H1 (cell line): ENCODE results near the gene DIPK2B. TPM values are rescaled to one million over a fixed set of nuclear protein-coding genes. Genes with fewer than 3 reads are reported as not detected.

Source experiments
- CTCF ChIA-PET: fragments of 300-600 bp; sonication (Branson Sonifier 250); formaldehyde crosslinking; loops from one replicate; lab custom pipeline; 2021; ENCODE audit not compliant: partially characterized antibody; lab: Charles Lee
- POLR2A ChIA-PET: fragments of 300-600 bp; sonication (Branson Sonifier 250); formaldehyde crosslinking; loops from one replicate; lab custom pipeline; 2021; ENCODE audit warnings: inconsistent platforms; ENCODE audit not compliant: partially characterized antibody; lab: Charles Lee
- DNase-seq, 2 experiments: peaks; one replicate each; pipeline versions ENCODE4 v3.0.0 to v3.0.0-alpha.2; 2010 to 2022; ENCODE audit warnings: low spot score in 2 of 2, low read depth in 1 of 2, mixed read lengths in 1 of 2
- FAIRE-seq: peaks from 2 replicates; lab custom pipeline; 2011; peaks lifted over from hg19 to GRCh38; lab: Jason Lieb, UNC
- H2AFZ ChIP-seq: 2 replicates; pipeline ENCODE4 v1.8.1; 2012; ENCODE audit warnings: low read length, inconsistent platforms
- H2AK5ac ChIP-seq: 2 replicates; pipeline ENCODE4 v1.6.1; 2013; ENCODE audit warnings: low read depth, low read length
- H2BK120ac ChIP-seq: replicated peaks from 2 replicates; pipeline ENCODE3; 2013; ENCODE audit warnings: low read depth, low read length, inconsistent platforms
- H2BK12ac ChIP-seq: 2 replicates; pipeline ENCODE4 v1.6.1; 2013; ENCODE audit warnings: low read depth, low read length
- H2BK15ac ChIP-seq: 2 replicates; pipeline ENCODE4 v1.6.1; 2013; ENCODE audit warnings: low read length
- H2BK20ac ChIP-seq: 2 replicates; pipeline ENCODE4 v1.6.1; 2013; ENCODE audit warnings: low read length
- H2BK5ac ChIP-seq: 2 replicates; pipeline ENCODE4 v1.6.1; 2013; ENCODE audit warnings: low read depth, low read length
- H3K14ac ChIP-seq: 2 replicates; pipeline ENCODE4 v1.6.1; 2013; ENCODE audit warnings: inconsistent platforms; ENCODE audit not compliant: insufficient read length
- H3K18ac ChIP-seq: 2 replicates; pipeline ENCODE4 v1.6.1; 2013; ENCODE audit warnings: low read length; ENCODE audit errors: extremely low read depth
- H3K23ac ChIP-seq: 2 replicates; pipeline ENCODE4 v1.6.1; 2013; ENCODE audit warnings: inconsistent platforms; ENCODE audit not compliant: insufficient read length
- H3K23me2 ChIP-seq: 2 replicates; pipeline ENCODE4 v1.6.1; 2013; ENCODE audit warnings: low read depth, low read length
- H3K27ac ChIP-seq: 2 replicates; pipeline ENCODE4 v1.6.1; 2011; ENCODE audit warnings: low read depth, low read length, inconsistent platforms
- H3K27me3 ChIP-seq, 4 experiments: replicated peaks in 1 of 4; 1 replicate in 1 of 4; 2 replicates in 3 of 4; pipeline versions ENCODE4 v1.6.1 to v1.8.1; 2011 to 2013; ENCODE audit warnings: low read length in 3 of 4, mild to moderate bottlenecking in 3 of 4, inconsistent platforms in 2 of 4, mixed read lengths in 2 of 4, moderate library complexity in 1 of 4; ENCODE audit not compliant: control insufficient read depth in 3 of 4, insufficient read depth in 3 of 4; ENCODE audit errors: extremely low read depth in 1 of 4
- H3K36me3 ChIP-seq, 4 experiments: 2 replicates each; pipeline versions ENCODE4 v1.6.1 to v1.8.1; 2011 to 2013; ENCODE audit warnings: mild to moderate bottlenecking in 4 of 4, low read length in 3 of 4, moderate library complexity in 2 of 4, control low read depth in 1 of 4, inconsistent platforms in 1 of 4; ENCODE audit not compliant: insufficient read depth in 4 of 4, control insufficient read depth in 2 of 4
- H3K4ac ChIP-seq: replicated peaks from 2 replicates; pipeline ENCODE3; 2013; ENCODE audit warnings: low read length, low read depth, mixed read lengths, inconsistent platforms; ENCODE audit not compliant: insufficient read length
- H3K4me1 ChIP-seq, 4 experiments: replicated peaks in 1 of 4; 1 replicate in 1 of 4; 2 replicates in 3 of 4; pipeline versions ENCODE4 v1.6.1 to v1.8.1; 2011 to 2013; ENCODE audit warnings: low read length in 3 of 4, inconsistent platforms in 2 of 4, mixed read lengths in 1 of 4; ENCODE audit not compliant: insufficient read depth in 4 of 4, control insufficient read depth in 3 of 4
- H3K4me2 ChIP-seq, 2 experiments: 2 replicates each; pipeline versions ENCODE4 v1.6.1 to v1.8.1; 2011 to 2013; ENCODE audit warnings: low read depth in 2 of 2, low read length in 2 of 2, control low read depth in 1 of 2, inconsistent platforms in 1 of 2, mild to moderate bottlenecking in 1 of 2; ENCODE audit not compliant: insufficient read depth in 1 of 2
- H3K4me3 ChIP-seq, 4 experiments: fragments of 200-600, 300-600 bp in 1 of 4; sonication (generic), shearing (Covaris generic), sonication (Bioruptor Twin) in 1 of 4; 2 replicates each; pipeline versions ENCODE4 v1.5.1 to v1.8.1; 2011 to 2016; ENCODE audit warnings: low read length in 4 of 4, low read depth in 3 of 4, control low read depth in 2 of 4, inconsistent platforms in 2 of 4, mild to moderate bottlenecking in 2 of 4, mixed read lengths in 1 of 4, moderate library complexity in 1 of 4; ENCODE audit not compliant: insufficient read depth in 2 of 4; ENCODE audit errors: extremely low read depth in 1 of 4
- H3K56ac ChIP-seq: replicated peaks from 2 replicates; pipeline ENCODE3; 2013; ENCODE audit warnings: low read depth, mild to moderate bottlenecking, mixed read lengths, low read length, inconsistent platforms; ENCODE audit not compliant: insufficient read length
- H3K79me1 ChIP-seq: 2 replicates; pipeline ENCODE4 v1.6.1; 2013; ENCODE audit warnings: low read depth, low read length, control low read depth
- H3K79me2 ChIP-seq, 2 experiments: 2 replicates each; pipeline versions ENCODE4 v1.6.1 to v1.8.1; 2012 to 2013; ENCODE audit warnings: low read length in 2 of 2, mild to moderate bottlenecking in 2 of 2, inconsistent platforms in 1 of 2; ENCODE audit not compliant: insufficient read depth in 2 of 2, control insufficient read depth in 1 of 2
- H3K9ac ChIP-seq, 4 experiments: replicated peaks in 1 of 4; 1 replicate in 1 of 4; 2 replicates in 3 of 4; pipeline versions ENCODE4 v1.6.1 to v1.8.1; 2011 to 2013; ENCODE audit warnings: low read depth in 3 of 4, low read length in 3 of 4, control low read depth in 2 of 4, mild to moderate bottlenecking in 2 of 4, moderate library complexity in 2 of 4, inconsistent platforms in 1 of 4; ENCODE audit errors: extremely low read depth in 1 of 4
- H3K9me3 ChIP-seq, 2 experiments: 2 replicates each; pipeline versions ENCODE4 v1.6.1 to v1.8.1; 2012 to 2013; ENCODE audit warnings: mild to moderate bottlenecking in 2 of 2, moderate library complexity in 2 of 2, control low read depth in 1 of 2, inconsistent platforms in 1 of 2, low read depth in 1 of 2, low read length in 1 of 2, mixed read lengths in 1 of 2; ENCODE audit not compliant: insufficient read depth in 2 of 2
- H4K20me1 ChIP-seq, 2 experiments: replicated peaks in 1 of 2; 2 replicates each; pipeline versions ENCODE3 to v1.8.1; 2011 to 2013; ENCODE audit warnings: inconsistent platforms in 2 of 2, low read length in 2 of 2, mild to moderate bottlenecking in 1 of 2; ENCODE audit not compliant: insufficient read depth in 2 of 2, control insufficient read depth in 1 of 2
- H4K5ac ChIP-seq: 2 replicates; pipeline ENCODE4 v1.6.1; 2013; ENCODE audit warnings: low read length, low read depth, mixed read lengths, inconsistent platforms; ENCODE audit not compliant: insufficient read length
- H4K8ac ChIP-seq: 2 replicates; pipeline ENCODE4 v1.8.0; 2013; ENCODE audit warnings: mild to moderate bottlenecking, moderate library complexity, low read length, inconsistent platforms; ENCODE audit not compliant: insufficient read depth; ENCODE audit errors: extremely low read depth
- H4K91ac ChIP-seq: replicated peaks from 2 replicates; pipeline ENCODE3; 2013; ENCODE audit warnings: low read length, mixed read lengths, inconsistent platforms; ENCODE audit not compliant: insufficient read length
- ASH2L ChIP-seq: fragments of 200-600, 300-600 bp; sonication (generic); IDR thresholded peaks from one replicate; pipeline ENCODE4 v1.7.1; 2017; ENCODE audit warnings: low read length
- KDM5A ChIP-seq: fragments of 200-600 bp; IDR thresholded peaks from 2 replicates; pipeline ENCODE4 v1.7.1; 2012; ENCODE audit warnings: mild to moderate bottlenecking, low read length, inconsistent platforms, mixed read lengths
- POLR2AphosphoS5 ChIP-seq: IDR thresholded peaks from 2 replicates; pipeline ENCODE4 v1.6.1; 2011; ENCODE audit warnings: low read depth, low read length
- SUZ12 ChIP-seq: fragments of 200-600 bp; sonication (generic); IDR thresholded peaks from 2 replicates; pipeline ENCODE4 v1.6.1; 2012; ENCODE audit warnings: mild to moderate bottlenecking, inconsistent platforms, low read length, moderate library complexity, mixed read lengths
- TEAD4 ChIP-seq: IDR thresholded peaks from 2 replicates; pipeline ENCODE4 v1.6.1; 2012; ENCODE audit warnings: low read depth, low read length, inconsistent platforms, mixed read lengths
- WGBS, 2 experiments: shearing (Covaris generic) in 1 of 2; methylation state at CpG; one replicate each; pipeline versions ENCODE4 v1.1.6 to v1.1.7; 2013 to 2015; ENCODE audit warnings: low lambda C conversion rate in 2 of 2, mixed read lengths in 2 of 2, inconsistent platforms in 1 of 2, low coverage in 1 of 2, missing lambda C conversion rate in 1 of 2; ENCODE audit not compliant: insufficient replicate concordance in 2 of 2, insufficient coverage in 1 of 2, insufficient read length in 1 of 2; ENCODE audit errors: extremely low coverage in 1 of 2, missing lambda C conversion rate in 1 of 2; 5-methylcytosine and 5-hydroxymethylcytosine counted together
- polyA plus RNA-seq, 7 experiments: library from polyadenylated mRNA; depleted of rRNA in 3 of 7; stranded (reverse) in 5 of 7; unstranded in 2 of 7; fragments of >200 nt in 5 of 7; fragments of 200-250 nt in 2 of 7; gene quantifications; 1 replicate in 5 of 7; 2 replicates in 1 of 7; 4 replicates in 1 of 7; pipeline versions ENCODE4 v1.2.1 to v1.2.3, GENCODE V29; 2011 to 2013; ENCODE audit warnings: missing spikeins in 2 of 7, mixed read lengths in 2 of 7
- total RNA-seq: library from RNA; stranded (reverse); fragmentation: NEBNext Ultra II Directional; extraction: Animal tissue kit (Norgen Biotek cat#: 25700); gene quantifications from 2 replicates; pipeline ENCODE4 v1.2.1, GENCODE V29; 2021

The DIPK2B gene
- total and polyA plus RNA-seq, 2 of the 8 experiments (the other 6 are each of a cell fraction or from before 2014, with no cell fraction given) = not detected

DNA sequence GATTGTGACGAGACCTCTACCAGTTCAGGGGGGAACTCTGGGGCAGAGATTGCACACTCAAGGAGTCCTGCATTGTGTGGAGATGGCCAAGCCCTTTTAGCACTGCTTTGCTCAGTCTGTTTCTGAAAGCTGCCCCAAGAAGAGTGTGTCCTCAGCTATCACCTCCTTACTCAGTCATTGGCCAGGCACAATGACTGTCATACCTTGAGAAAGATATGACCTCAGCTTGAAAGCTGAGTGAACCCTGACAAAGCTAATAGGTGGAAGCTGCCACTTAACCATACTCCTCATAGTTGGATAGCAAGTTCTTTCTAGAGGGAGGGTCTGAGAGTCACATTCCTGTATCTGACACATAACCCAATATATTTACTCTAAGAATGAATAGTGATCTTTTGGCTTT lies 37.8 kb upstream of the DIPK2B start:
- H4K8ac ChIP-seq = no peak overlapping the region
- H2AFZ ChIP-seq = no peak overlapping the region
- no peak for DNase-seq
- ChIA-PET POLR2A (no interaction called here), CTCF (no interaction called here)
- H4K20me1 ChIP-seq = no peaks in the 10 kb centered on the region
- no peaks in the 10 kb centered on the region for H3K79me1 ChIP-seq
- no peak overlapping the region for H3K18ac ChIP-seq
- no peaks in the 10 kb centered on the region for H3K27me3 ChIP-seq
- H3K79me2 ChIP-seq = no peaks in the 10 kb centered on the region
- 89% methylated on average over 1 of the region's 1 CpG; no CpG with 5 or more reads in 1 of the 2 experiments for WGBS, 2 experiments
- no peak overlapping the region for H3K56ac ChIP-seq
- no peak overlapping the region for H3K9ac ChIP-seq
- no peak overlapping the region for H4K91ac ChIP-seq
- H3K36me3 ChIP-seq = no peaks in the 10 kb centered on the region
- H3K4me2 ChIP-seq = no peak overlapping the region
- H3K4me3 ChIP-seq = no peak overlapping the region
- H4K5ac ChIP-seq = no peak overlapping the region
- FAIRE-seq = no peak
- H2AK5ac ChIP-seq = no peak overlapping the region
- no peak overlapping the region for H2BK12ac ChIP-seq
- H3K23me2 ChIP-seq = no peaks in the 10 kb centered on the region
- H2BK20ac ChIP-seq = no peak overlapping the region
- no peak overlapping the region for H3K23ac ChIP-seq
- no peak overlapping the region for H3K14ac ChIP-seq
- no peaks in the 10 kb centered on the region for H3K4me1 ChIP-seq
- H3K9me3 ChIP-seq = no peaks in the 10 kb centered on the region
- H2BK5ac ChIP-seq = no peak overlapping the region
- H2BK120ac ChIP-seq = no peak overlapping the region
- no peak overlapping the region for H3K4ac ChIP-seq
- H2BK15ac ChIP-seq = no peak overlapping the region
- no peak overlapping the region for H3K27ac ChIP-seq
- TF ChIP-seq ASH2L (no peak), TEAD4 (no peak), SUZ12 (no peak), KDM5A (no peak), POLR2AphosphoS5 (no peak)
